SK-N-MC (cell line): ENCODE measurements around the gene METRN.

ENCODE experiments used
- EZH2 ChIP-seq: fragments of 200-600 bp; sonication (generic); IDR thresholded peaks from one replicate; pipeline ENCODE4 v1.6.1; 2017; ENCODE audit warnings: antibody characterized with exemption
- FOXP2 ChIP-seq: optimal IDR thresholded peaks from 2 replicates; pipeline ENCODE3; 2011; ENCODE audit warnings: mild to moderate bottlenecking, moderate library complexity; ENCODE audit not compliant: insufficient read depth; ENCODE audit errors: extremely low read length, control extremely low read depth
- POLR2AphosphoS5 ChIP-seq: IDR thresholded peaks from 2 replicates; pipeline ENCODE4 v1.6.1; 2012; ENCODE audit warnings: mild to moderate bottlenecking, low read depth, low read length, borderline replicate concordance

GRCh38 chr16:760545-761343 lies 45.8 kb downstream of the METRN start, which contains the start of gene MSLN:
- TF ChIP-seq EZH2 (no peak), POLR2AphosphoS5 (no peak), FOXP2 (no peak)
